RPMI7951 (cell line): ENCODE results near the gene FTO. TPM values are rescaled to one million over a fixed set of nuclear protein-coding genes. Genes with fewer than 3 reads are reported as not detected.
A peak's percentile ranks its signal among the peaks of the same experiment; 100 is the strongest.
"Not testable (repeated sequence)": the region's sequence is repeated elsewhere in the genome, so short reads cannot be mapped to it uniquely, and the experiment has no call there.

ENCODE experiments used
- DNase-seq: peaks from one replicate; pipeline ENCODE4 v3.0.0-alpha.2; 2012; ENCODE audit warnings: low read depth
- total RNA-seq: library from RNA; depleted of rRNA; stranded (reverse); fragments of >200 nt; shearing (Covaris generic); gene quantifications from 2 replicates; pipeline ENCODE4 v1.2.3, GENCODE V29; 2014

Gene FTO
- total RNA-seq, 1 experiment from 2014 or later, result 90.0 TPM

GRCh38 chr16:53822936-53823529, 119.1 kb downstream of the FTO start:
- no peak for DNase-seq

DNA sequence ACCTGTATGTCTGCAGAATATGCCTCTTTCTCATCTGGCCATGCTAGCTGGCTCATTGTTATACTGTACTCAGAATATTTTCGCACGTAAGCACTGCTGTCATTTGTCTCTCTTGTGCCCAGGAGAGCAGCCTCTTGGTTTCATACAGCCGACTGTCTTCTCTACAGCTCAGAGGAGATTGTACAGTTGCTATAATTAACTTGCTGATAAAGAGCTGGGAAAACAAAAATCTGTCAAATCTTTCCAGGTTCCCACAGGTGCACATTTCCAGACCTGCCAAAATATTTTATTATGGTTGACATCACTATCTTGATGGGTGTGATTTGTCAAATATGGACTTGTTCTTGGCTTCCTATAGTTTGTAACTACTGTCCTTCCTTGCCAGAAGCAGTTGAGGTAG, 122.7 kb downstream of the FTO start:
- DNase-seq, result no peak

- DNase-seq, result peak; percentile 6
Observed at GRCh38 chr16:53827741-53828140, 123.8 kb downstream of the FTO start.

- peak; percentile 5 for DNase-seq
Observed at GRCh38 chr16:53829186-53829747, 125.3 kb downstream of the FTO start.

DNA sequence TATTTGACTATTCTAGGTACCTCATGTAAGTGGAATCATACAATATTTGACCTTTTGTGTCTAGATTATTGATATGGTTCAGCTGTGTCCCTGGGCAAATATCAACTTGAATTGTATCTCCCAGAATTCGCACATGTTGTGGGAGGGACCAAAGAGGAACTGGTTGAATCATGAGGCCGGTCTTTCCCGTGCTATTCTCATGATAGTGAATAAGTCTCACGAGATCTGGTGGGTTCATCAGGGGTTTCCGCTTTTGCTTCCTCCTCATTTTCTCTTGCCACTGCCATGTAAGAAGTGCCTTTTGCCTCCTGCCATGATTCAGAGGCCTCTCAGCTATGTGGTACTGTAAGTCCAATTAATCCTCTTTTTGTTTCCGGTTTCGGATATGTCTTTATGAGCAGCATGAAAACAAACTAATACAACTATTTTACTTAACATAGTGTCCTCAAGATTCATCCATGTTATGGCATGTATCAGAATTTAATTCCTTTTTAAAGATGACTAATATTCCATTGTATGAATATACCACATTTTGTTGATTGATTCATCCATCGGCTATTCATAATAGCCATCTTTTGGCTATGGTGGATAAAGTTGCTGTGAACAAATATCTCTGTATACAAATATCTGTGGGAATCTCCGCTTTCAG, 129.1 kb downstream of the FTO start:
- no peak for DNase-seq

DNA sequence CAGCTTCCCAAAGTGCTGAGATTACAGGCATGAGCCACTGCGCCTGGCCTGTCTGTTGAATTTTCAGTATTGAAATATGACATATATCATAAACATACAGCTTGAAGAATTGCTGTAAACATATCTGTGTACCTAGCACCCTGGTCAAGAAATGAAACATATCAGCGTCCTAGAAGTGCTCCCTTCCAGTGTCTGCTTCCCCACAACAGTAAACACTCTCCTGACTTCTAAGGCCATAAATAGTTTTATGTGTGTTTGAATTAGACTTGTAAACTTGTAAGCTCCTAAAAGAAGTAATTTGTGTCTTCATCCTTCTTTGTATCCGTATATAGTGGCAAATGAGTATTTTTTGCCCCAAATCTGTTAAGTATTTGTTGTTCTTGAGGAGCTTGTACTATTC, 132.2 kb downstream of the FTO start:
- DNase-seq, result no peak

DNA sequence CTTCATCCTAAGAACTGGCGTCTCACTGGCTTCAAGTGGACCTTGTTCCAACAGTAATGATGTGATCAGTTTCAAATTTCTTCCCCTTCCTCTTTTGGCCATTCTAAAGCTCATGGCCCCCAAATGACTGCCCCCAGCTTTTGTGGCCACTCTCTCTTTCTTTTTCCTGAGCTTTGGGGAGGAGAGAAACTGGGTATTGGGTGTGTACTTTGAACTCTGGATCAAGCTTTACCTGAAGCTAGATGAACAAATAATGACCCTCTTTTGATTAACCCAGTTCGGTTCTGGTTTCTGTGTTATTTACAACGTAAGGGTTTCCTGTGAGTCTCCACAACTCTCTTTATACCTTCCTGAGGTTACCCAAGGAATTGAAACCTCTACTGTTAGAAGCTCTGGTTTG, 132.7 kb downstream of the FTO start:
- DNase-seq, result no peak

GRCh38 chr16:53837426-53837825, 133.5 kb downstream of the FTO start:
- no peak for DNase-seq

DNA sequence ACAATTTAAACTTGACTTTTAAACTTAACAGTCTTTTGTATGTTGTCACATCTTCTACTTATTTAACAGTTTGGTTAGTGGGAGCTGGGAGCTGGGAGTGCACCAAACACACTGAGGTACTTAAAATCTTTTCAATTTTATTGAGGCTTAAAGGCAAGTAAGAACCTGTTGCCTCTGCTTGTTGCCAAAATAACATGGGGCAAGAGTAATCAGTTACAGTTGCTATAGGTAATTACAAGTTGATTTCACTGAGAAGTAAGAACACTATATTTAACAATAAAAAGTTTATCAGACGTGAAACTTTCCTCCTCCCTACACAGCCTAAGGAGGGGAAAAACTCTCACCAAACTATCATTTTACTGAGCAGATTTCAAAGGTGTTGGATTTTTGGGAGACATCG, 135.2 kb downstream of the FTO start:
- DNase-seq, result no peak

GRCh38 chr16:53840456-53840855, 136.5 kb downstream of the FTO start:
- DNase-seq, result no peak

DNA sequence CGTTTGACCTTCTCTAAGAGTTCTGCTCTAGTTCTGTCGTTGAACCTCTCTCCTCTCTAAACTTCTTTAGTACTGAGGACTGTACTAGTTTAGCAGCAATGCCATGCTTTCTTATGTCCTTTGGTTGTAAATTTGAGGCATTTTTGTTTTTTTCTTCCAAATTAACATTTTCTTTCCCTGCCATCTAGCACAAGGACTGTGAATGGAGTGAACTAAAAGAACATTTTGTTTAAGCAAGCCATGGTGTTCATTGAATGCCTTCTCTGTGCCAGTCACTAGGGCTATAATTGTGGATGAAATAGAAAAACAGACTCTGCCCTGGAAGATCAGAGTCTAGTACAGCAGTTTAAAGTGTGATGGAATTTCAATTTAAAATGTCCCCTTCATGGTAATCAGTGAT, 137.9 kb downstream of the FTO start:
- DNase-seq, result no peak

DNA sequence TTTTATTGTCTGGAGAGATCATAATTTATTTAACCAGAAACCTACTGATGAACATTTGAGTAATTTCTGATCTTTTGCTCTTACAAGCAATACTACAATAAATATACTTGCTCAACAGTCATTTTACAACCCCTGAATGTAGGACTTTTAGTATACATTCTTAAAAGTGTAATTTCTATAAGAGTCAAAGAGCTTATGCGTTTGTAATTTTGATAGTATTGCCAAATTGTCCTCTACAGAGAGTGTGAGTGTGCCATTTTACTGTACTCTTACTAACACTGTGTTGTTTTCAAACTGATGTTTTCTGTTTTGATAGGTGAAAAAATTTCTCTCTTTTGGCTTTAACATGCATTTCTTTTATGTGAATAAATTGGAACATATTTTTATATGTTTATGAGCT, 139.1 kb downstream of the FTO start:
- DNase-seq, result no peak

GRCh38 chr16:53844804-53845203, 140.8 kb downstream of the FTO start:
- DNase-seq, result no peak

GRCh38 chr16:53846549-53846948, 142.6 kb downstream of the FTO start:
- not testable (repeated sequence) for DNase-seq

- DNase-seq, result no peak
Observed at GRCh38 chr16:53846971-53847370, 143.0 kb downstream of the FTO start.

GRCh38 chr16:53848277-53848942, 144.5 kb downstream of the FTO start:
- DNase-seq, result no peak

- no peak for DNase-seq
Observed at GRCh38 chr16:53848950-53849349, 145.0 kb downstream of the FTO start.

DNA sequence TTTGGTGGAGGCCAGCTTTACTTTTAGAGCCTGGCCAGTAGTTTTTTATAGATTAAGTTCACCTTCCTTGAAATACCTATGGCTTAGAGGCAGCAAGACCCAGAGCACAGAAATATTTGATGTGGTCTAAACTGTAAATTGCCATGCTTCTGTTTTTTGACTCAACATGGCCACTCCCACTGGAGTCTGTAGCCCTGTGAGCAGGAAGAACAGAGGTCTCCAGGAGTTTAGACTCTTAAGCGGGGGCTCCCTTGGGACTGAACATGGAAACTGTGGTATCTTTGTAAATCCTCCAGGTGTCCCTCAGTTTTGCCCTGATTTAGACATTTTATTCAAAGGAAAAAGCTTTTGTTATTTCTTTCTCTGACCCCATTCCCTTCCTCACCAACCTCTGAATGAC, 145.6 kb downstream of the FTO start:
- DNase-seq, result no peak

DNA sequence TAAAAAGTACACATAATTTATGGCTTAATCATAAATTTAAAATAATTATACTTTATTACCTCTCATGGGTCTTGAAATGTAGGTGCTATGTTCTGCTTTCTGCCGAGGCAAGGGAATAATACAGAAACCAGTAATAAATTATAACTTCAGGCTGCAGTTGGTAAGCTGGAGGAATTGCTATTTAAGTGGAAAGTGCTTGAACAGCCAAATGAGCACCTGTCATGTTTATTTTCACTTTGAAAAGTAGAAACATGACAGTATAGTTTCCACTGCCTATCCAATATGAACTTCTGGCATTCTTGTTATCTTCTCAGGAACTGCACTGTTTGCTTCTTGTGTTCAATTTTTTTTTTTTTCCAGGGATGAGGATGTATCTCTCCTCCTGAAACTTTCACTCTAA, 146.0 kb downstream of the FTO start:
- DNase-seq, result no peak

DNA sequence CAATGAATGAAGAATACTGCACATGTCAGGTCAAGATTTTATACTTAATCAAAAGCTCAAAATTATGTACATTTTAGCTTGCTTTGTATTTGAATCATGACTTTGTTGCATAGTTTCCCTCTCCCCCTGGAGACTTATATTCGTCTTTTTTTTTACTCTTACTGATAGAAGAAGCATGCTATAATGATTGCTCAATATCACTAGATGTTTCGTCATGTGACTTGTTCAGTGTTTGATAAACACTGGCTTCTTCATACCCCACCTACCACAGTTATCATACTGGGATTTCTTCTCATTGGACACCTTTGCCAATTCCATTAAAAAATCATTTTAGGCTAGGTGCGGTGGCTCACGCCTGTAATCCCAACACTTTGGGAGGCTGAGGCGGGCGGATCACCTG, 148.7 kb downstream of the FTO start:
- no peak for DNase-seq

- no peak for DNase-seq
Observed at GRCh38 chr16:53855056-53855455, 151.1 kb downstream of the FTO start.

DNA sequence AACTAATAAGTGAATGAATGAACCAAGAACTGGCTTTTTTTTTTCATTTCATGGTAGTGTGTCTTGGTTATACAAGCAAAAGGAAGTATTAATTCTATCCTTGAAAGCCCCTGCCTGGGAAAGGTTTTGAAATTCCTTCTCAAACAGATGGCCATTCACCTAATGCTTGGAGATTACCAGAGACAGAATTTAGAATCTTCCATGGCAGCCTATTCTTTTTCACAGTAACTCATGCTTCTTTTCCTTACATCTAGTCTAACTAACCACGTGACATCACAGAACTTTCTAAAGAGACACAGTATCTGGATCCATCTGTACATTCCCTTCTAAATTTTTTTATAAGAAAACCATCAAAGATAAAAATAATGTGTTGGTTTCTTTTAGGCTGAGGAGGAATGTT, 151.6 kb downstream of the FTO start:
- DNase-seq, result no peak

GRCh38 chr16:53859995-53860540, 156.1 kb downstream of the FTO start:
- no peak for DNase-seq
